Left cardiac atrium (tissue), 4 donors: ENCODE measurements around the gene CCDC63. TPM values are rescaled to one million over a fixed set of nuclear protein-coding genes. Genes with fewer than 3 reads are reported as not detected.

Experiments
- ATAC-seq, 2 donors: fragments of 200-7000 bp; cut with Tn5 transposase; one replicate each; pipeline ENCODE4 v1.9.1; 2020; ENCODE audit warnings: mild to moderate bottlenecking in 2 of 2, moderate library complexity in 2 of 2
- DNase-seq: peaks from one replicate; pipeline ENCODE4 v3.0.0-alpha.2; 2020
- intact Hi-C, 2 donors: fragments of 100-400 bp; cut with DNase I; formaldehyde crosslinking; loops; one replicate each; pipeline versions ENCODE4 v1.14.1 to v1.15.1; 2022 to 2023
- long read RNA-seq: library from polyadenylated mRNA; unstranded; transcript quantifications from one replicate; pipeline ENCODE4 v2.0.0, GENCODE V29; 2021
- total RNA-seq, 2 donors: library from RNA; stranded (reverse); fragmentation: NEBNext Ultra II Directional; extraction: Animal tissue kit (Norgen Biotek cat#: 25700); gene quantifications; one replicate each; pipeline ENCODE4 v1.2.1, GENCODE V29; 2021
- donor health status: DM: no; HTN: yes; CAD: no.
- donor health status: DM: no; HTN: yes; CAD: no; lungs with severe emphysema.
- donor health status: DM: yes; HTN: yes; CAD: no.
- donor health status: Dilated cardiomyopathy.

The CCDC63 gene
- total RNA-seq = not detected
- long read RNA-seq = 0 reads

- DNase-seq (peak; percentile 61), ATAC-seq (peak; percentile 49 to 55)
- intact Hi-C loops = loop anchor here in 1 of 2 donors (5.0 to 10.0 kb wide), 2 partner anchors 40 to 102 kb away; partner anchors contain the start of gene PPP1CC
These were observed at the start of gene CCDC63 for GRCh38 chr12:110846615-110847566. Gene CCDC63, plus strand, starts transcription at chr12:110846987. Its CDS starts 5,968 bp downstream, at chr12:110852955.

GRCh38 chr12:110798461-110798860, 48.3 kb upstream of the CCDC63 start:
- ATAC-seq (no peak), DNase-seq (no peak)
- intact Hi-C loops = no loop called here

GRCh38 chr12:110802489-110802888, 44.3 kb upstream of the CCDC63 start:
- no peak for DNase-seq
- intact Hi-C loops = no loop called here
- ATAC-seq = no peak

DNA sequence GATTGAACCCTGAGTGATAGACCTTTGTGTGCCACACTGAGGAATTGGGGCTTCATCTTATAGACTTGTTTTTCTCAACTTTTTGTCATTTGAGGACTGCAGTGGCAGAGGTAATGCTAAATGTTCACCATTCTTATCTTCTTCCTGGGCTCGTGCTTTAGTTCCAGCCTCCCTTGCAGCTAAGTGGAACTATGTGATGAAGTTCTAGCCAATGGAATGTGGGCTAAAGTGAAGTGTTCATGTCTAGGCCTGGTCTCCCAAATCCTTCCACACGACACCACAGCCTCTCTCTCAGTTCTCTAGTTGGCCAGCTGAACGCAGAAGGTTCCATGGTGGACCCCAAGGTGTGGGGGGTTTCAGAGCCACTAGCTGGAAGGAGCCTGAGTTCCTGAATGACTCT, 42.4 kb upstream of the CCDC63 start:
- ATAC-seq (no peak), DNase-seq (no peak)
- intact Hi-C loops = no loop called here

GRCh38 chr12:110807640-110808039, 39.1 kb upstream of the CCDC63 start:
- DNase-seq (no peak), ATAC-seq (no peak)
- intact Hi-C loops = no loop called here

DNA sequence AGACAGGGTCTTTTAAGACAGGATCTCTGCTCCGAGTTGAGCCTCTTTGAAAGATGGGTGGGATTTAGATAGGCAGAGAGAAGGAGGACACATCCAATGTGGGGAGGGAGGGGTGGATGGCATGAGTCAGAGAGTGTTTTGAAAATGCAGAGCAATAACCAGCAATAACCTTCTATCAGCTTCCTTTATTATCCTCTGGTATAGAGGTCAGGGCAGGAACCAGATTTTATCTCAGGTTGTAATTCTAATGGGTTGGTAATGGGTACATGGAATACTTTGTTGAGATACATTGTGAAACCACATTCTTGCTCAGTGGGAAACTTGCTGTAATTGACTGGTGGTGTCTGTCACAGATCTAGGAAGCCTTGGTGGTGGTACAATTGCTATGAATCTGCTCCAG, 37.6 kb upstream of the CCDC63 start:
- no peak for ATAC-seq
- intact Hi-C loops = no loop called here
- DNase-seq = no peak

- intact Hi-C loops = loop anchor here in 1 of 2 donors (10.0 kb wide), 1 partner anchor 47 kb away; no protein-coding TSS in a partner anchor
- DNase-seq = no peak
These were observed 34.8 kb upstream of the CCDC63 start for GRCh38 chr12:110811972-110812371.

DNA sequence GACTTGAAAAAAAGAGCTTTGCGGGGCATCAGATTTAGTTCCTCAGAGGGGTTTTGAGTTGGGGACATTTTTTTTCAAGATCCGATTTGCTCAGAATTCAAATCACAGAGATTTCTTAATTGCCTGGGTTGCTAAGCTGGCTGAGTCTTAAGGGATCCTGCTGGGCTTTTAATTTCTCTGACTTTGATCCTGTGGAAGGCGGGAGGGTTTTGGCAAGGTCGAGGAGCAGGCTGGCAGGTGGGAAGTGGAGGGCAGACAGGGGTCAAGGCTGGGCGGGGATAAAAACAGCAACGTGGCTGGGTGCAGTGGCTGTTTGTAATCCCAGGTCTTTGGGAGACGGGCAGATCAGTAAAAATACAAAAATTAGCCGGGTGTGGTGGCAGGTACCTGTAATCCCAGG, 33.5 kb upstream of the CCDC63 start:
- DNase-seq (no peak), ATAC-seq (no peak)
- intact Hi-C loops = loop anchor here in 1 of 2 donors (10.0 kb wide), 1 partner anchor 48 kb away; no protein-coding TSS in a partner anchor

More at GRCh38 chr12:110811972-110812371, 34.8 kb upstream of the CCDC63 start:
- ATAC-seq = no peak

DNA sequence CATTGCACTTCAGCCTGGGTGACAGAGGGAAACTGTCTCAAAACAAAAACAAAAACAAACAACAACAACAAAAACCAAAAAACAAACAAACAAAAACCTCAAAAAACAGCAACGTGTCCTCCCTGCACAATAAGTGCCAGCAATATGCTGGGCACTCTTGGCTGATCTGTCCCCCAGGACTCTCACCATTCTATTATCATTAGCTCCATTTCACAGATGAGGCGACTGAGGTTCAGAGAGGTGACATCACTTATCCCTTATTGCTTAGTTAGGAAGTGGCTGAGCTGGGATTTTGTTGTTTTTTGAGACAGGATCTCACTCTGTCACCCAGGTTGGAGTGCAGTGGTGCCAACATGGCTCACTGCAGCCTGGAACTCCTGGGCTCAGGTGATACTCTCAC, 33.0 kb upstream of the CCDC63 start:
- DNase-seq (no peak), ATAC-seq (no peak)
- intact Hi-C loops = loop anchor here in 1 of 2 donors (10.0 kb wide), 1 partner anchor 49 kb away; no protein-coding TSS in a partner anchor

GRCh38 chr12:110816248-110816647, 30.5 kb upstream of the CCDC63 start:
- intact Hi-C loops = loop anchor here in 1 of 2 donors (10.0 kb wide), 1 partner anchor 51 kb away; no protein-coding TSS in a partner anchor
- no peak for ATAC-seq
- DNase-seq = no peak

- intact Hi-C loops = loop anchor here in 1 of 2 donors (10.0 kb wide), 1 partner anchor 52 kb away; no protein-coding TSS in a partner anchor
- ATAC-seq = no peak
- no peak for DNase-seq
These were observed 30.0 kb upstream of the CCDC63 start for GRCh38 chr12:110816779-110817178.

GRCh38 chr12:110818511-110818910, 28.3 kb upstream of the CCDC63 start:
- intact Hi-C loops = loop anchor here in 1 of 2 donors (10.0 kb wide), 1 partner anchor 54 kb away; no protein-coding TSS in a partner anchor
- DNase-seq (no peak), ATAC-seq (no peak)

DNA sequence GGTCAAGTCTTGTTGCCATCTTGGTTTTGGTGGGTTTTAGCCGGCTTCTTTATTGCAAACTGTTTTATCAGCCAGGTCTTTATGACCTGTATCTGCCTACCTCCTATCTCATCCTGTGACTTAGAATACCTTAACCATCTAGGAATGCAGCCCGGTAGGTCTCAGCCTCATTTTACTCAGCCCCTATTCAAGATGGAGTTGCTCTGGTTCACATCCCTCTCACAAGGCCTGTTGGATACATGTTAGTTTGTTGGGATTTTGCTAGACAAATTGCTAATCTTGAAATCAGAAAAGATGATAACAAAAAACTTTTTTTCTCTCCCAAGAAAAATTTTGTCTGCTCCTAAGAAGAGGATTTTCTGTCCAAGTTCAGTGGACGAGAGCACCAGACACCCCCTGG, 27.6 kb upstream of the CCDC63 start:
- no peak for ATAC-seq
- DNase-seq = no peak
- intact Hi-C loops = loop anchor here in 1 of 2 donors (10.0 kb wide), 1 partner anchor 54 kb away; no protein-coding TSS in a partner anchor

DNA sequence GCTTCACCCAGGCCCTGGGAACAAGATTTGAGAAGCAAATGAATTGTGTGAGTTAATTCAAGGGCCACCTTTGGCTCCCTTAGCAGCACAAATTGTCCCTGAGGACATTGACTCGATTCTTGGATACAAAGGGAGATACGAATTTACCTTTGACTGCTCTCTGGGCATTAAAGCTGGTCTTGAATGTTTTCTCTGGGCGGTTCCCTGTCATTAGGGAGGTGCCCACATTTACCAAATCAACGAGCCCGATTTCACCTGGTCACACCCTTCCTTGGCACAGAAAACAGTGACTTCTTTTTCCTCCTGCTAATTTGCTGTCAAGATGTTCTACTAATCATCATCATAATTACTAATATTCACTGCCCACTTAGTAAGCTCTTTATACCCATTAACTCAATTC, 27.1 kb upstream of the CCDC63 start:
- intact Hi-C loops = loop anchor here in 1 of 2 donors (10.0 kb wide), 1 partner anchor 55 kb away; no protein-coding TSS in a partner anchor
- DNase-seq (no peak), ATAC-seq (no peak)

DNA sequence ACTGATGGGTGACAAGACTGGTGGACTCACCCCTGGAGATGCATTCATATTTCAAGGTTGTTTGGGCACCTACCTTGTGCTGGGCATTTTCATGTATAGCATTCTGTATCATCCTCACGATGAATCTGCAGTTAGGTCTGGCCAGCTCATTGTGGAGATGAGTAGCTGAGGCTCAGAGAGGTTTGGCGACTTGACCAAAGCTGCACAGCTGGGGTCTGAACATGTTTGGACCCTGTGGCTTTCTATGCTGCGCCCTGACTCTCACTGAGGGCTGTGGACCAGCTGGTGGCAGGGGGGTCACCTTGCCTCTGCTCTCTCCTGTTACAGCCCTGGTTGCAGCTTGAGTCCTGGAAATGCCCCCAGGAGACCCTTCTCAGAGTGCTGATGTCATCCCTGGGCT, 24.9 kb upstream of the CCDC63 start:
- intact Hi-C loops = no loop called here
- DNase-seq (no peak), ATAC-seq (no peak)

- intact Hi-C loops = no loop called here
- ATAC-seq = no peak
- DNase-seq = no peak
These were observed 23.9 kb upstream of the CCDC63 start for GRCh38 chr12:110822821-110823415.

DNA sequence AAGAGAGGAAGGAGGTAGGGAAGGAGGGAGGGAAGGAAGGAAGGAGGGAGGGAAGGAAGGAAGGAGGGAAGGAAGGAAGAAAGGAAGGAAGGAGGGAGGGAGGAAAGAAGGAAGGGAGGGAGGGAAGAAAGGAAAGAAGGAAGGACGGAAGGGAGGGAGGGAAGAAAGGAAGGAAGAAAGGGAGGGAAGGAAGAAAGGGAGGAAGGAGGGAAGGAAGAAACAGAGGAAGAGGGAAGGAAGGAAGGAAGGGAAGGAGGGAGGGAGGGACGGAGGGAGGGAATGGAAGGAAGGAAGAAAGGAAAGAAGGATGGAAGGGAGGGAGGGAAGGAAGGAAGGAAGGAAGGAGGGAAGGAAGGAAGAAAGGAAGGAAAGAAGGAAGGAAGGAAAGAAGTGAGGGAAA, 22.4 kb upstream of the CCDC63 start:
- intact Hi-C loops = no loop called here
- DNase-seq = no peak
- ATAC-seq = no peak

- DNase-seq (no peak), ATAC-seq (no peak)
- intact Hi-C loops = loop anchor here in 1 of 2 donors (5.0 kb wide), 3 partner anchors 62 to 218 kb away; no protein-coding TSS in a partner anchor
These were observed 21.3 kb upstream of the CCDC63 start for GRCh38 chr12:110825530-110825929.

DNA sequence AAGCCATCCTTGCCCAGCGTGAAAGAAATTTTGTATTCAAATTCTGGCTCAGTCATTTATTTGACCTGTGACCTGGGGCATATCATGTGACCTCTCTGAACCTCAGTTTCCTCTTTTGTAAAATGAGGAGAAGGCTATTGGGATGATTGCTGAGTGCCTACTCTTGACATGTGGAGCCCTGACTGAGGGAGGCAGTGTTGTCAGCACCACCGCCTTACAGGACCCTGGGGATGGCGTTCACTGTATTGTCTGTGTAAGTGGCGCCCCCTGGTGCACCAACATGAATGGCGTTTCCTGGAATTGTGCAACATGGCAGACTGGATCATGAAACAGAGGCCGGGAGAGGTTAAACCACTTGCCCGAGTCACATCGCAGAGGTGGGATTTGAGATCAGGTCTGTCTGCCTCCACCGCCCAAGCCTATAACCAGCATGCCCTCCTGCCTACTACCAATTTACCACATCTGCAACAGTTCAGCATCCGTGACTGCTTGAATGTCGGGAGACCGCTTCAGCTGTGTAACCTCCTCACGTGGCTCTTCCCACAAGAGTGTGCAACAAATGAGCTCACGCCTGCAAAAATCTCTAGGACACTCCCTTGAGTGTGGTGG, 20.1 kb upstream of the CCDC63 start:
- peak; percentile 97 for ATAC-seq
- peak; percentile 87 for DNase-seq
- intact Hi-C loops = loop anchor here in 1 of 2 donors (5.0 kb wide), 3 partner anchors 61 to 219 kb away; no protein-coding TSS in a partner anchor
